HS-5 (cell line): ENCODE results near the gene DAPK1.

Experiments used
- DNase-seq: peaks from one replicate; pipeline ENCODE4 v3.0.0-alpha.2; 2012; ENCODE audit warnings: low read depth

The DAPK1 gene

DNA sequence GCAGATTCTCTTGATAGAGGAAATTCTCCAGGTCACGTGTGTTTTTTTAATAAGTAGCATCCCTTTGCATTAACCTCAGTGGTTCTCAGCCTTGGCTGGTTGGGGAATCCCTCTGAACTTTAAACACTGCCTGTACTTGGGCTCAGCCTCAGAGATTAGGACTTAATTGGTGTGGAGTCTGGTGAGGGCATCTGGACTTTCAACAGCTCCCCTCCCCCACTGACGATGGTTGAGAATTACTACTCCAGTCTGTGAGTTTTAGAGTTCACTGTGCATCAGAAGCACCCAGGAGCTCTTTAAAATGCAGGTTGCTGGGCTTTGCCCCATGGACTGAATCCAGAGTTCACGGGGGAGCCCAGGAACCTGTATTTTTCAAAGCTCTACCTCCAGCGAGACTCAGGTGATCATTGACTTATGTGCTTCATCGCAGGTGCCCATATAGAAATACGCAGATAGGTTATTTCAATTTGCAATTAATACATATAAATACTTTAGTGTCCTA lies 71.4 kb downstream of the DAPK1 start:
- no peak for DNase-seq

DNA sequence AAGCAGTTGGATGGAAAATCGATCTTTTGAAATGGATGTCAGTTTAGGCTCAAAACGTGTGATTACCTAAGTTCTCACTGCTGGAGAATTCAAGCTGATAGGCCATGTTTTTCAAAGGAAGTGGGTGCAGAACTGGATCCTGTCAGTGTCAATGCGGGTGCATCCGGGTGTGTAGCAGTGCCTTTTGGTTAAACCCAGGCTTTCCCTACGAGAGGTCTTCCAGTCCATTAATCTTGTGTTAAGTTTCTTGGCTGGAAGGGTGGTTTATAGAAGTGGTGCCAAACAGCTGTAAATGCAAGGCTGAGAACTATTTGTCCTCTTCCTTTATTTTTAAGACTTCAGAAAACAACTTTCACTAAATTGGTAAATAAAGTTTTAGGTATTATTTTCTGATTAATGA lies 71.9 kb downstream of the DAPK1 start:
- DNase-seq: no peak

- DNase-seq: no peak
Observed at GRCh38 chr9:87570000-87570908, 72.6 kb downstream of the DAPK1 start.

- DNase-seq: no peak
Observed at GRCh38 chr9:87572719-87573118, 75.1 kb downstream of the DAPK1 start.

DNA sequence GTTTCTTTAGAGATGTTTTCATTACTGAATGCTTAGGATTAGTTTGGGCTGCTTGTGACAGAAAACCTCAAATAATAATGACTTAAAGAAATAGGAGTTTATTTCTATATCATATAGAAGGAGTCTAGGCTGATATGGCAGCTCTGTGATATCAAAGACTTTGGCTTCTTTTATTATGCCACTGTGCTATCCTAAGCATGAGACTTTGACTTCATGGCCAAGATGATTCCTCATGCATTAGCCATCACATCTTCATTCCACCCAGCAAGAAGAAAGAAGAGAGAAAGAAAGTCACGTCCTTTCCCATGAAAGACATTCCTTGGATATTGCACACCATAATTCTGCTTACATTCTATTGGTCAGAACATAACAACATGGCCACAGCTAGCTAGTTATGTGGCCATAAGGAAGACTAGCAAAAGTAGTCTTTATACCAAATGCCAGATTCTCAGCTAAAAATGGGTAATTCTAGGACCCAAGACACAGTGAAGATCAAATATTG lies 76.2 kb downstream of the DAPK1 start:
- DNase-seq: no peak

DNA sequence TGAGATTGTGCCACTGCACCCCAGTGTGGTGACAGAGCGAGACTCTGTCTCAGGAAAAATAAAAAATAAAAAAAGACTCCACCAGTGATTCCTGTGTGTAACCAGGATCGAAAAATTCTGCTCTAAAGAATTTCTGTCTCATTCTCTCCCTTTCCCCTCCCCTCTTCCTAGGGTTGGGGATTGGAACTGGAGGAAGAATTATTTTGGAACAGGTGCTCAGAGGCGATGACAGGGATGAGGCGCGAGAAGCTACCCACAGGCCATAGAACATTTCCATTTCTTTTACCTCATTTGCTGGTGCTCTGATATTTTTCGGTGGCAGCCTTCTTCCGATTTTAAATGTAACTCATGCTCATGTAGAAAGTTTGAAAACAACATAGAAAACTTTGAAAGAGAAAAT lies 80.1 kb downstream of the DAPK1 start:
- DNase-seq: no peak

- DNase-seq: no peak
Observed at GRCh38 chr9:87578625-87579024, 81.0 kb downstream of the DAPK1 start.

DNA sequence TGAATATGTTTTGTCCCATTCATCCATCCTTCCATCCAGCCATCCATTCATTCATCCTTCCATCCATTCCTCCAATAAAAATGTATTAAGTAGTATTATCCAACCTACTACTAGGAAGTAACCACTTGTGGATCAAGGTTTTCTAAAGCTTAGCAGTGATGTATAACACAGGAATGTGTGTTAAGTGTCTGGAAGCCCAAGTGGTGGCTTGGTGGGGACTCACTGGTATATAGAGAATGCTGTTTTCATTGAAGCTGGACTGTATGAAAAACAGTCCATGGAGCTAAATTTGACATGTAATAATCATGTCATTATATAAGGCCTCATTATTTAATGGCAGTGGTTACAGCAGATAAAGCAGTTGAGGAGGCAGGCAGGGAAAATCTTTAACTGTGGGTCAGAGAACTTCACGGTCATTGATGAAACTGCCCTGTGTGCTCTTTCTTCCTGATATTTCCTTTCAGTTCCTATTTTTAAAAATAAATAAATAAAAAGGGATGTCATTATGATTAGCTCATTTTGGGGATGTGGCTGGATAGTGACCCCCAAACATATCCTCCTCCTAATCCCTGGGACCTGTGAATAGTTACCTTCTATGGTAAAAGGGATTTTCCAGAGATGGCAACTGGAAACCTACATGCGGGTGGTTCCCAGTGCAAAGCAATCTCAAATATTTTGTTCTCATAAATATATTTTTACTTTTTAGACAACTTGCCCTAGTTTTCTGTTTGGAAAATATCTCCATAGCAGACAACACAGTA lies 82.3 kb downstream of the DAPK1 start:
- no peak for DNase-seq

DNA sequence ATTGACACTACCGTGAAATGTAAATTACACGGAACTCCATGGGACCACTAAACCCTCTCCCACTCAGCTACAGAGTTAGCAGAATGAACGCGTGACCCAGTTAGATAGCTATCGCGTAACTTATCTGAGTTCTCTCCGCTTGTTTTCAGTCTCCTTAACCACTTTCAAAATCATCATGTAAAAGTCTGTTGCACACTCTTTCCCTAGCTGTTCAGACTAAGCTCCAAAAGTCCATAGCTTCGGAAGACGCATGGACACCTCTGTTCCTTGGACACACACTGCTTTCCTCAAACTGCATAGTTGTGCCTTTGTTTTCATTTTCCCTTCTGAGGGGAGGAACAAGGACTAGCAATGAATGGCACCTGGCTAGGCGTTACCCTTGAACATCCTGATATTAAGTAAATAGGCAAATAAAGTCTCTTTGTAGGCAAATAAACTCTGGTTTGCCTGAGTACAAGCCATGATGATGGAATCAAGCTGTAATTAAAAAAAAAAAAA lies 83.3 kb downstream of the DAPK1 start:
- no peak for DNase-seq

GRCh38 chr9:87581513-87581912 lies 83.8 kb downstream of the DAPK1 start:
- no peak for DNase-seq

DNA sequence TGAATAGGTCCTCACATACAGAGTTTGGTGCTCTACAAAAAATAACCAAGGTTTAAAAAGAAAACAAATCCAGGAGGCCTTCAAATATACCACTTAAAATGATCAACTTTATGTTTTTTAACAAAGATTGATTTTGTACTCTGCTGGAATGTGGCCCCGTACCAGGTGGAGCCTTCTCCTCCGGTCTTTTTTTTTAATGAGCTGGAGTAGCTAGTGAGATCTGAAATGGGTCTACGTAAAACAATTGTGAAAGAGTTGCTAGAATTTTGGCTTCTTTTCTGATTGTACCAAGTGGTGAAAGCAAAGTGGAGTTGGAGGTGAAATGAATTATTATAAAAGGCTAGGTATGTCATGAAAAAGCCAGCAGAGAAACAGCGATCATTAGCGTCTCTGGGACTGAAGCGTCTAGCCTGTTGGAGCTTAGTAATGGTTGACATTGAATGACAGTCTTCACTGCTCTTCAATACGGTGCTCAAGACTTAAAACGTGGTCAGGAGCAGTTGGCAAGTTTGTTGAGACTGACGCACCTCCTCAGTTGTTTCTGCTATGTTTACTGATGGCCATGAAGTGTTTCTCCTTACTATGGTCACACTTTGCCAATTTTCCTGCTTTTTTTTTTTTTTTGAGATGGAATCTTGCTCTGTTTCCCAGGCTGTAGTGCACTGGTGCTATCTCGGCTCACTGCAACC lies 84.4 kb downstream of the DAPK1 start:
- DNase-seq: no peak

DNA sequence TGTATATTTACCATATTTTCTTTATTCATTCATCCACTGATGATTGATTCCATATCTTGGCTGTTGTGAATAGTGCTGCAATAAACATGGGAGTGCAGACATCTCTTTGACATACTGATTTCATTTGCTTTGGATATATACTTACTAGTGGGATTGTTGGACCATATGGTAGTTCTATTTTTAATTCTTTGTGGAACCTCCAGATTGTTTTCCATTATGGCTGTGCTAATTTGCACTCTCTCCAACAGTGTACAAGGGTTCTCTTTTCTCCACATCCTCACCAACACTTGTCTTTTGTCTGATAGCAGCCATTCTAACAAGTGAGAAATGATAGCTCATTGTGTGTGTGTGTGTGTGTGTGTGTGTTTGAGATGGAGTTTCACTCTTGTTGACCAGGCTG lies 86.7 kb downstream of the DAPK1 start:
- no peak for DNase-seq

GRCh38 chr9:87585123-87585855 lies 87.6 kb downstream of the DAPK1 start:
- no peak for DNase-seq

- DNase-seq: no peak
Observed at GRCh38 chr9:87586731-87587355, 89.2 kb downstream of the DAPK1 start.

DNA sequence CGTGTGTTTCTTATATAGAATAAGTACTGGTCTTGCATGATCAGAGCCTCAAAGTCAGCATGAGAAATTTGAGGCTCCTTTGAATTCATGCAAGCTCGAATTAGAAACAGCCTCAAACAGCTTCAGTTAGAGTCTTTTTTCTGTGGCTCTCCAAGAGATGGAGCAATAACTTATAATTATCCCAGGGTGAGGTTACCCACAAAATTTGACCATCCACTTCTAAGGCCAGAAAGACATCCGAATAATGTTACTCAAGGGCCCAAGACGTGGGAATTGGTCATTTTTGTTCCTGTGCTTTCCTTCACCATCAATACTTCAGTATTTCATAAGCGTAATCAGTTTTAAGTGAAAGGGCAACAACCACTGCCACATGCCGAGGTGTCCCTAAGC lies 89.7 kb downstream of the DAPK1 start:
- DNase-seq: no peak

DNA sequence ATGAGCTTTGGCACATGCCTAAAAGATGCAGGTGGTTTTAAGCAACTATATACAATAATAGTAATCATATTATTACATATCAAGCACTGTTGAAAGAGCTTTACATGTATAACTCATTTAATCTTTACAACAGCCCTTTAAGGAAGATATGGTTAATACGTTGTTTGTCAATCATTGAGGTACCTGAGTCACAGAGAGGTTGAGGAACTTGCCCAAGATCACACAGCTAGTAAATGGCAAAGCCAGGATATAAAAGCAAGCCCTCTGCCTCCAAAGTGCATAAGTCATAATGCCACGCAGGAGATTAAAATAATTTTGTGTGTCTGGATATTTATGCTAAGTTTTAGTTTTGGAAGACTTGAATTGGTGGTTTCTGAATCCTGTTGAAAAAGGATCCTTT lies 90.2 kb downstream of the DAPK1 start:
- no peak for DNase-seq

GRCh38 chr9:87588339-87588738 lies 90.7 kb downstream of the DAPK1 start:
- DNase-seq: no peak

- DNase-seq: no peak
Observed at GRCh38 chr9:87590996-87591395, 93.3 kb downstream of the DAPK1 start.

DNA sequence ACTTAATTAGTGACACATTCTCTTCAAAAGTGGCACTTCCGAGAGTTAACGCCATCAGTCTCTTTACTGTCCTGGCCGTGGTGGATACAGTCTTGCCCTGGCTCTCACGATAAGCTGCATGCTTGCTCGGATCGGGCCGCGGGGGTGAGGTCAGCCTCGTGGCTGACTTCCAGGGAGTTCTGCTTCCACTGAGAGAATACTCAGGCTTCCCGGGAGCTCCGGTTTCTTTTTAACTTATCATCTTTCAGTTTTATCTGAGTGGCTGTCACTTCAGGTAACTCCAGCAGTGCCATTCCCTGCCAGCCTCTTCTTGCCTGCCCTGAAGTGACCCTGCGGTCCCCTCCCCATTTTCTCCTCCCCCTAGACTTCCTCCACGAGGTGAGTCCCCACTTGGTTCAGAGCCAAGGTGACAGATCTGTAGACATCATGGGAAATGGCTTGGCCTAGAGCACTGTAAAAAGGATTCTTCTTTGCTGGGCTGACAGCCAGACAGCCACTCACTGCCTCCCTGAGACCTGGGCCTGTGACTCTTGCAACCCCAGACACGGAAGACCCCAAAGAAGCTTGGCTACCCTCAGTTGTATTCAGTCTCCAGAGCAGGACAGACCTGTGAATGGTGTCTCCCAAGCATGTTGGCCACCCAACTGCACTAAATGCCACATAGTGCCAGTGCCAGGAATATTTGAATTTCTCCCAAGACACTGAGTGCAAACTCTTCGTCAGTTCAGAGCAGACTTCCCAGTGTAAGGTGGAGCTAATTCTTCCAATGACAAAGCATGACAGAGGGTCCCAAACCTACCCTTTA lies 95.1 kb downstream of the DAPK1 start:
- DNase-seq: no peak

DNA sequence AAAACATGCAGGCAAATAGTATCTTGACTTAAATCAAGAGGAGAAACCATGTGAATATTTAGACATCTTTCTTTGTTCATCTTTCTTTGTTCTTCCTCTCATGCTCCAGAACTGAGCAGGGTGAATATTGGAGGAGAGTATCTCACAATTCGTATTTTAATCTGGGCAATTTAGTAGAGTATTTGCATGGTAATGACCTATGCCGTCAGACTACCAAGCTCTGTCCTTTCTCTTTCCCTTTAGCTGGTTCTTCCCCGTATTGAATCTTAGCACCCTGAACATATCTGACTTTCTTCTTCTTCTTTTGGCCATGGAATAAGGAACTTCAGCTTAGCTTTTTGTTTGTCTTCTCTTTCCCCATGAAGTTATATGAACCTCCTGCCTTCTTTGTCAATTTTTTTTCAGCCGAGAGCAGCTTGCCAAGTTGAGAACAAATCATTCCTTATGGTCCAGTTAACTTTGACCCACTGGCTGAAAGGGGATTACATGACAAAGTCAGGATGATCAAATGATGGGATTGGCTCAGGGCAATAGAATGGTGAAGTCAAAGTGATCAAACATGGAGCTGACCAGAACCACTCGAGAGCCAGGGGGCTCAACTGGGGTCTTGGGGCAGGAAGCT lies 95.8 kb downstream of the DAPK1 start:
- no peak for DNase-seq
